SH-SY5Y (cell line): ENCODE results near the gene TUBB.

Source experiments
- GATA2 ChIP-seq: IDR thresholded peaks from 2 replicates; pipeline ENCODE4 v1.6.1; 2011; ENCODE audit warnings: mild to moderate bottlenecking, low read depth, low read length
- GATA3 ChIP-seq: IDR thresholded peaks from 2 replicates; pipeline ENCODE4 v1.6.1; 2011; ENCODE audit warnings: low read depth, mild to moderate bottlenecking, low read length, moderate library complexity

GRCh38 chr6:30689022-30689865, 30.9 kb upstream of the TUBB start:
- TF ChIP-seq GATA2 (no peak), GATA3 (no peak)
